PC-9 (cell line): ENCODE data around the gene PSMA6.

Experiments used
- EZH2 ChIP-seq: fragments of 200-600 bp; sonication (generic); IDR thresholded peaks from 2 replicates; pipeline ENCODE4 v1.8.0; 2017; ENCODE audit warnings: antibody characterized with exemption, low read depth
- TF ChIP-seq, protein P1 (sequence below): fragments of 200-600 bp; sonication (generic); conservative IDR thresholded peaks from 2 replicates; pipeline ENCODE4 v1.6.1; 2017; ENCODE audit warnings: mixed run types, antibody characterized with exemption, mild to moderate bottlenecking, moderate library complexity

- TF ChIP-seq, protein P1, sequence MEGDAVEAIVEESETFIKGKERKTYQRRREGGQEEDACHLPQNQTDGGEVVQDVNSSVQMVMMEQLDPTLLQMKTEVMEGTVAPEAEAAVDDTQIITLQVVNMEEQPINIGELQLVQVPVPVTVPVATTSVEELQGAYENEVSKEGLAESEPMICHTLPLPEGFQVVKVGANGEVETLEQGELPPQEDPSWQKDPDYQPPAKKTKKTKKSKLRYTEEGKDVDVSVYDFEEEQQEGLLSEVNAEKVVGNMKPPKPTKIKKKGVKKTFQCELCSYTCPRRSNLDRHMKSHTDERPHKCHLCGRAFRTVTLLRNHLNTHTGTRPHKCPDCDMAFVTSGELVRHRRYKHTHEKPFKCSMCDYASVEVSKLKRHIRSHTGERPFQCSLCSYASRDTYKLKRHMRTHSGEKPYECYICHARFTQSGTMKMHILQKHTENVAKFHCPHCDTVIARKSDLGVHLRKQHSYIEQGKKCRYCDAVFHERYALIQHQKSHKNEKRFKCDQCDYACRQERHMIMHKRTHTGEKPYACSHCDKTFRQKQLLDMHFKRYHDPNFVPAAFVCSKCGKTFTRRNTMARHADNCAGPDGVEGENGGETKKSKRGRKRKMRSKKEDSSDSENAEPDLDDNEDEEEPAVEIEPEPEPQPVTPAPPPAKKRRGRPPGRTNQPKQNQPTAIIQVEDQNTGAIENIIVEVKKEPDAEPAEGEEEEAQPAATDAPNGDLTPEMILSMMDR, result no peak
- TF ChIP-seq EZH2, result no peak
These were observed 47.7 kb downstream of the PSMA6 start for GRCh38 chr14:35339761-35340406.
